Measurements from ENCODE around the gene MGAT5. TPM values are rescaled to one million over a fixed set of nuclear protein-coding genes. Genes with fewer than 3 reads are reported as not detected.
A peak's percentile ranks its signal among the peaks of the same experiment; 100 is the strongest.

Gene MGAT5
- total RNA-seq, 4 donors from 2014 or later = 16.3 to 37.8 (median 32.5) TPM

DNA sequence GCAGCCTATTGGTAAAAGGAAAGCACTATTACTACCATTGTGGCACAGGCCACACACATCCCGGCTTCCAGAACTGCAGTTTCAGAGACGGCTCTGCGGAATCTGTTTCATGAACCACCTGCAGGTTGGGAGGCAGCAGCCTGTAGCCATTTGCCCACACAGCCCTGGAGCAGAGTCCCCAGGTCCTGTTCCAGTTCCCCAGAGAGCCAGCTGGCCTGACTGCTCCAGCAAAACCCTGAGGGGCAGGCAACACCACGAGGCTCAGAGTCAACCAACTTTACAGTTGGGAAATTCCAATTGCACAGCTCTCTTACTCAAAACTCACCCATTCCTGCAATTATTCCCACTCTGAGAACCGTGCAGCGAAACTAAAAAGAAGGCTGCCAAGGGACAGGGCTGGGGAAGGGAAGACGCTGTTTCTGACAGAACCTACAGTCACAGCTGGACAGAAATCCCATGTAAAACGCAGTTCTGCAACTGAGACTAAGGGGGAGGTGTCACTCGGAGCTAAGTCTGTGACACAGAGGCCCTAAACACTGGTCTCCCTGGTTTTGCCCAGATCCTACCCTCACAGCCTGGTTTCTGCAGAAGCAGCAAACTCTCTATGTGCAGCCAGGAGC, 245.5 kb downstream of the MGAT5 start:
- WGBS, 2 donors = 62 to 63% methylated on average over 9 of the region's 9 CpGs

DNA sequence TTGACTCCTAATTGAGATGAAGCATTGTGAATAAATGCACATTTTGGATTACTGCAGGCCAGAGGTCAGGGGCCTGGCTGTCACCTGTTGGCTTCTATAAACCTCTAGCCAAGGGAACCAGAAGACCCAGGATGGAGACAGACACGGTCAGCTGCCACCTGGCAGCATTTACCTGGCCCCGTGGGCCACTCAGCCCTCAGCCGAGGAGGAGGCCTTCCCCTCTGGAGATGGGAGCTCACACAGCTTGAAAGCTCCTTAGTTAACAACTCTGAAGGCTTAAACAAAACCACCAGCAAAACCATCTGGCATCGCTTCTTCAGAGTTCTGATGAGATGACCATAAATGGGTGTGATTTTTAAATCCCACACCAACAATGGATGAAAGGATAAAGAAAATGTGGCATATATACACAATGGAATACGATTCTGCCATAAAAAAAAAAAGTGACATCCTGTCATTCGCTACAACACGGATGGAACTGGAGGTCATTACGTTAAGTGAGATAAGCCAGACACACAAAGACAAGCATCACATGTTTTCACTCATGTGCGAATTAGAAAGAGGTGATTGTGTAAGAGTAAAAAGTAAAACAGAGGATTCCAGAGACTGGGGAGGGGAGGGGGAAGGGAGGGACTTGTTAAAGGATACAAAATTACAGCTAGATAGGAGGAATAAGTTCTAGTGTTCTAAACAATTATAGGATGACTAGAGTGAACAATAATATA, 246.5 kb downstream of the MGAT5 start:
- 66 to 77% methylated on average over 9 of the region's 9 CpGs for WGBS, 2 donors
- peak in 1 of 2 donors; percentile 45 for DNase-seq (ENCODE audit: low spot score in 2 of 2)
- TF ChIP-seq POLR2A (IDR thresholded peaks at IDR 0.05) = no peak
- TF ChIP-seq, protein P1, sequence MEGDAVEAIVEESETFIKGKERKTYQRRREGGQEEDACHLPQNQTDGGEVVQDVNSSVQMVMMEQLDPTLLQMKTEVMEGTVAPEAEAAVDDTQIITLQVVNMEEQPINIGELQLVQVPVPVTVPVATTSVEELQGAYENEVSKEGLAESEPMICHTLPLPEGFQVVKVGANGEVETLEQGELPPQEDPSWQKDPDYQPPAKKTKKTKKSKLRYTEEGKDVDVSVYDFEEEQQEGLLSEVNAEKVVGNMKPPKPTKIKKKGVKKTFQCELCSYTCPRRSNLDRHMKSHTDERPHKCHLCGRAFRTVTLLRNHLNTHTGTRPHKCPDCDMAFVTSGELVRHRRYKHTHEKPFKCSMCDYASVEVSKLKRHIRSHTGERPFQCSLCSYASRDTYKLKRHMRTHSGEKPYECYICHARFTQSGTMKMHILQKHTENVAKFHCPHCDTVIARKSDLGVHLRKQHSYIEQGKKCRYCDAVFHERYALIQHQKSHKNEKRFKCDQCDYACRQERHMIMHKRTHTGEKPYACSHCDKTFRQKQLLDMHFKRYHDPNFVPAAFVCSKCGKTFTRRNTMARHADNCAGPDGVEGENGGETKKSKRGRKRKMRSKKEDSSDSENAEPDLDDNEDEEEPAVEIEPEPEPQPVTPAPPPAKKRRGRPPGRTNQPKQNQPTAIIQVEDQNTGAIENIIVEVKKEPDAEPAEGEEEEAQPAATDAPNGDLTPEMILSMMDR (IDR thresholded peaks at IDR 0.05) = no peak
- intact Hi-C loops (cut with DNase I; ENCODE audit: low total_unique reads) = no loop called here
- no peak overlapping the region for H3K4me3 ChIP-seq (ENCODE audit: low read depth, poor library complexity, severe bottlenecking)

More for the DNA sequence above, 245.5 kb downstream of the MGAT5 start:
- DNase-seq (ENCODE audit: low spot score in 2 of 2) = peak in 1 of 2 donors; percentile 68
- TF ChIP-seq, protein P1 (IDR thresholded peaks at IDR 0.05) = no peak
- TF ChIP-seq POLR2A (IDR thresholded peaks at IDR 0.05) = no peak
- intact Hi-C loops (cut with DNase I; ENCODE audit: low total_unique reads) = no loop called here
- no peak overlapping the region for H3K4me3 ChIP-seq (ENCODE audit: low read depth, poor library complexity, severe bottlenecking)

DNA sequence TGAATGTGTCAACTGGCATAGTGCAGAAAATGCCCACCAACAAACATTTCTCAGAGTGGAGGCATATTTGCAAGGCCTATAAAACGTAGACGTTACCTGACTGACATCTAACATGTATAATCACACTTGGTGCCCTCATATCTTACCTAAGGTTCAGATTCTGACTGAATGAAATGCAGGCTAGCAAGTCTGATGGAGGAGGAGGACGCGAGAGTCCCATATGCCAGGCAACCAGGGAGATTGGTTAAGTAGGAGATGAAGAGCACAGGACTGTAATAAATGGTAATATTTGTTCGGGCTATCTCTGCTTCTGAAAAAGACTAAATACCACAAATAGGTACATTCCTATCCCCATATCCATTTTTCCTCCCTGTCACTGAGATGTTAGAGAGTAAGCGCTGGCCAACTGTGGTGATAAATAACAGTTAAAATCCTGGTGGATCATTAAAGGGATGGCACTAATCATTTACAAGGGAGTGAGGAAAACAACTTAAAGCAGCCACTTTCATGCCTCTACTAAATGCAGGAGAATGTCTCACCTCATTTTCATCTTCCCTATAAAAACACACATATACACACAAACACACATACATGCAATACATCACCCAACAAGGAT, 247.7 kb downstream of the MGAT5 start:
- TF ChIP-seq, protein P1 (IDR thresholded peaks at IDR 0.05) = no peak
- no peak for TF ChIP-seq POLR2A (IDR thresholded peaks at IDR 0.05)
- H3K4me3 ChIP-seq (ENCODE audit: low read depth, poor library complexity, severe bottlenecking) = no peak overlapping the region
- no peak for DNase-seq (ENCODE audit: low spot score in 2 of 2)
- WGBS, 2 donors = 86 to 88% methylated on average over 6 of the region's 6 CpGs
- intact Hi-C loops (cut with DNase I; ENCODE audit: low total_unique reads) = no loop called here

DNA sequence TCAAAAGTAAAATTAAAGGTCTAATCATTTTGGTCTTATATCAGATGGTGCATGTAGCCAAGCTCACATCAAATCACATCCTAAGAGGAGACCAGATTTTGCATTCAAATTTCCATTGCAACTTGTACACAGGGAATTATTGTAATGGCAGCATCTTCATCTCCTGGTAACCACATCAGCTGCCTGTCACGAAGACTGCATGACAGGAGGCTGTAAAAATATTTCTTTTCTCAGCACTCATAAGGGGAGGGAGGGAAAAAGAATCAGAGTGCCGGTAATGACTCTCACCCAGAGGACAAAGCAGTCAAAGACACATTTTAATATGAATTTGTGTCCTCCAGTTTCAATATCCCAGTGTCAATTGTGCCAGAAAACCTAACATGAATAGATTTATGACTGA, 248.2 kb downstream of the MGAT5 start:
- no peak for DNase-seq (ENCODE audit: low spot score in 2 of 2)
- intact Hi-C loops (cut with DNase I; ENCODE audit: low total_unique reads) = no loop called here
- TF ChIP-seq, protein P1 (IDR thresholded peaks at IDR 0.05) = no peak
- TF ChIP-seq POLR2A (IDR thresholded peaks at IDR 0.05) = no peak
- 29 to 45% methylated on average over 2 of the region's 2 CpGs for WGBS, 2 donors
- no peak overlapping the region for H3K4me3 ChIP-seq (ENCODE audit: low read depth, poor library complexity, severe bottlenecking)
